ENCODE measurements around the gene RICTOR. TPM values are rescaled to one million over a fixed set of nuclear protein-coding genes. Genes with fewer than 3 reads are reported as not detected.

The RICTOR gene
- total RNA-seq, 1 experiment from 2014 or later: 41.1 TPM

DNA sequence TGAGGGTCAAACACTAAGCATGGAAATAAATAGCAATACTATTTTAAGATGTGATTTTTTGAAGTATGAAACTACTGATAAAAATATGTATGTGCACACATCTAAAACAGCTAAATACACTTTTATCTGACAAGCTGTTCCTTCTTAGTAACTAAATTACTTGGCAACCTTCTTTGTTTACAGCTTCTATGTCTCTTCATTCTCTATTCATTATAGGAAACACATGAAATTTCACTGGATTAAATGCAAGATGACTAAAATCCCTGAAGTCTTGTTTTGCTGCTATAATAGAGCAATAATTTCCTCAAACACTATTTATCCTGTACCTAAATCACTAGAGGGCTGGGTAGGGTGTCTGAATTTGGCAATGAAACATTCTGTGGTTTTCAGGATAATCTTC, 11.7 kb downstream of the RICTOR start:
- Mint-ChIP-seq H3K27ac (ENCODE audit: unreplicated experiment) (no peak overlapping the region), H3K4me1 (ENCODE audit: low read depth, unreplicated experiment) (no peaks in the 10 kb centered on the region), H3K9me3 (ENCODE audit: low read depth, unreplicated experiment) (peaks cover 7% of the 10 kb centered on the region), H3K4me3 (ENCODE audit: low read depth, unreplicated experiment) (no peak overlapping the region), H3K27me3 (ENCODE audit: unreplicated experiment) (no peaks in the 10 kb centered on the region), H3K36me3 (ENCODE audit: insufficient read depth, unreplicated experiment) (peaks cover 8% of the 10 kb centered on the region)
- no TSS peak for BruUV-seq (replicated peaks)
- TF ChIP-seq, protein P1, sequence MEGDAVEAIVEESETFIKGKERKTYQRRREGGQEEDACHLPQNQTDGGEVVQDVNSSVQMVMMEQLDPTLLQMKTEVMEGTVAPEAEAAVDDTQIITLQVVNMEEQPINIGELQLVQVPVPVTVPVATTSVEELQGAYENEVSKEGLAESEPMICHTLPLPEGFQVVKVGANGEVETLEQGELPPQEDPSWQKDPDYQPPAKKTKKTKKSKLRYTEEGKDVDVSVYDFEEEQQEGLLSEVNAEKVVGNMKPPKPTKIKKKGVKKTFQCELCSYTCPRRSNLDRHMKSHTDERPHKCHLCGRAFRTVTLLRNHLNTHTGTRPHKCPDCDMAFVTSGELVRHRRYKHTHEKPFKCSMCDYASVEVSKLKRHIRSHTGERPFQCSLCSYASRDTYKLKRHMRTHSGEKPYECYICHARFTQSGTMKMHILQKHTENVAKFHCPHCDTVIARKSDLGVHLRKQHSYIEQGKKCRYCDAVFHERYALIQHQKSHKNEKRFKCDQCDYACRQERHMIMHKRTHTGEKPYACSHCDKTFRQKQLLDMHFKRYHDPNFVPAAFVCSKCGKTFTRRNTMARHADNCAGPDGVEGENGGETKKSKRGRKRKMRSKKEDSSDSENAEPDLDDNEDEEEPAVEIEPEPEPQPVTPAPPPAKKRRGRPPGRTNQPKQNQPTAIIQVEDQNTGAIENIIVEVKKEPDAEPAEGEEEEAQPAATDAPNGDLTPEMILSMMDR (IDR thresholded peaks at IDR 0.05; ENCODE audit: unreplicated experiment): no peak
- CTCF ChIA-PET: no interaction called here
- intact Hi-C loops (cut with micrococcal nuclease; ENCODE audit: unreplicated experiment): no loop called here
- DNase-seq: no peak

DNA sequence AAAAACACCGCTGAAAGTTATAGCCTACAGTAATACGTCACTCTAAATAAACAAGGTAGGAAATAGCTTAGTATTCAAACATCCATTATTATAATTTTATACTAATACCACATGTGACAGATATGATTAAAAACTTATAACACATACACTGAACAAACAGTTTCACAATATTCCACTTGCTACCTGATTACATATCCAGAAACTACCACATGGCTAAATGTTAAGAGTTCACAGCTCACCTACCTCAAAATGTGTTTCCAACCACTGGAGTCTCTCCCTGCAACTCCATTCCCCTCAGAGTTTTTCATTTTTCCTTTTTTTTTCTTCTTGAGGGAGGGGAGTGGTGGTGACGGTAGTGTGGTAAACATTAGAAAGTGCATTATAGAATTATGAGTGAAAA, 12.1 kb downstream of the RICTOR start:
- H3K27me3 Mint-ChIP-seq (ENCODE audit: unreplicated experiment): no peaks in the 10 kb centered on the region
- peaks cover 5% of the 10 kb centered on the region for H3K9me3 Mint-ChIP-seq (ENCODE audit: low read depth, unreplicated experiment)
- intact Hi-C loops (cut with micrococcal nuclease; ENCODE audit: unreplicated experiment): no loop called here
- peaks cover 8% of the 10 kb centered on the region for H3K36me3 Mint-ChIP-seq (ENCODE audit: insufficient read depth, unreplicated experiment)
- H3K27ac Mint-ChIP-seq (ENCODE audit: unreplicated experiment): no peak overlapping the region
- no peaks in the 10 kb centered on the region for H3K4me1 Mint-ChIP-seq (ENCODE audit: low read depth, unreplicated experiment)
- TF ChIP-seq, protein P1 (IDR thresholded peaks at IDR 0.05; ENCODE audit: unreplicated experiment): no peak
- no peak overlapping the region for H3K4me3 Mint-ChIP-seq (ENCODE audit: low read depth, unreplicated experiment)
- no peak for DNase-seq
- no TSS peak for BruUV-seq (replicated peaks)
- CTCF ChIA-PET: no interaction called here

DNA sequence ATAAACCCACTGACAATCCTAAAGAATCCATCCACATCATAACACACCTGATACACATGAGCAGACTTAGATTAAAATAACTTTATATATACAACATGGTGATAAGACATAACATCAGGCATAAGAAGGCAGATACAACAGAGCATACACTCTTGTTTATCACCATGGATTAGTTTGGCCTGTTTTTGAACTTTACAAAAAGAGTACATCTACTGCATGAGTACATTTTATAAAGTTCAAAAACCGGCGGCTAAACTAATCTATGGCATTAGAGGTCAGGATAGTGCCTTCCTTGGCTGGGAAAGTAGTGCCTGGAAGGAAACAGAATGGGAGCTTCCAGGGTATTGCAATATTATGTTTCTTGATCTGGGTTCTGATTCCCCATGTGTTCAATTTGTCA, 15.1 kb downstream of the RICTOR start:
- no peak for DNase-seq
- no peaks in the 10 kb centered on the region for H3K9me3 Mint-ChIP-seq (ENCODE audit: low read depth, unreplicated experiment)
- peaks cover 9% of the 10 kb centered on the region for H3K36me3 Mint-ChIP-seq (ENCODE audit: insufficient read depth, unreplicated experiment)
- no peak overlapping the region for H3K27ac Mint-ChIP-seq (ENCODE audit: unreplicated experiment)
- no TSS peak for BruUV-seq (replicated peaks)
- CTCF ChIA-PET: no interaction called here
- no peaks in the 10 kb centered on the region for H3K27me3 Mint-ChIP-seq (ENCODE audit: unreplicated experiment)
- TF ChIP-seq, protein P1 (IDR thresholded peaks at IDR 0.05; ENCODE audit: unreplicated experiment): no peak
- H3K4me1 Mint-ChIP-seq (ENCODE audit: low read depth, unreplicated experiment): peaks cover 19% of the 10 kb centered on the region
- intact Hi-C loops (cut with micrococcal nuclease; ENCODE audit: unreplicated experiment): no loop called here
- H3K4me3 Mint-ChIP-seq (ENCODE audit: low read depth, unreplicated experiment): no peak overlapping the region

DNA sequence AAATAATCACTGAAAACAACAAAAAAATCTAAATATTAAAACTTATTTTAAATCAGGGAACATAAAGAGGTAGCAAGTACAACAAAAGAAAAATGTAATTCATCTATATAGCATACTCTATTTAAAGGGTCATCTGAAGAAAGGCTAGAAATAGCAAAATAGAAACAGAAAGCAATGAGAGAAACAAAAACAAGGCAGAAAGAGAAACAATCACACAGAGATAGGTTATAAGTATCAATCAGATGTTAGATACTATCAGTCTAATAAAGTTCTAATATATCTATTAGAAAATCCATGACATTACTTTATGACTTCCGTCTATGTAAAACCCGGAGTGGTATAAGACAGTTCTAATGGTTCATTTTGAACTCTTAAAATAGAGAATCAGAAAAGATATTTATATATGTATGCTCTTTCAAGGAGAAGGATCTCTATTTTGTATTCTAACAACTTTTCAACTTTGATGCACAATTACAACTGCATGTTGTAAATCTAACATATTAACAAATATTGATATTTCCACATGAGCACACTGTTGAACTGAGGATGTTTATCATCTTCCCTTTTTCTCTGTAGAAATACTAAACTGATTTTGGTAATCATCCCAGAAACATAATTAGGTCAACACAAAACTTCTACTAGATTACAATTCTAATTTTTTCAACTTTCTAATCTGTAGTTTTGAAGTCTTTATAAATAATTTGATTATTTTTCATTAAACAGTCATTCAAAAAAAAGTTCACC, 15.8 kb downstream of the RICTOR start:
- Mint-ChIP-seq H3K27ac (ENCODE audit: unreplicated experiment) (no peak overlapping the region), H3K9me3 (ENCODE audit: low read depth, unreplicated experiment) (no peaks in the 10 kb centered on the region), H3K36me3 (ENCODE audit: insufficient read depth, unreplicated experiment) (peaks cover 9% of the 10 kb centered on the region), H3K27me3 (ENCODE audit: unreplicated experiment) (no peaks in the 10 kb centered on the region), H3K4me3 (ENCODE audit: low read depth, unreplicated experiment) (no peak overlapping the region), H3K4me1 (ENCODE audit: low read depth, unreplicated experiment) (peaks cover 19% of the 10 kb centered on the region)
- TF ChIP-seq, protein P1 (IDR thresholded peaks at IDR 0.05; ENCODE audit: unreplicated experiment): no peak
- no TSS peak for BruUV-seq (replicated peaks)
- no peak for DNase-seq
- intact Hi-C loops (cut with micrococcal nuclease; ENCODE audit: unreplicated experiment): no loop called here
- CTCF ChIA-PET: no interaction called here
